Muscle layer of colon (tissue), 2 donors: ENCODE results near the gene WRNIP1.
A peak's percentile ranks its signal among the peaks of the same experiment; 100 is the strongest.

Source experiments
- H3K27ac ChIP-seq: one replicate; pipeline ENCODE4 v1.7.0; 2013; ENCODE audit warnings: low read depth, mild to moderate bottlenecking, low read length, moderate library complexity
- H3K27me3 ChIP-seq, 2 donors: one replicate each; pipeline ENCODE4 v1.7.0; 2013; ENCODE audit warnings: low read length in 2 of 2, mild to moderate bottlenecking in 2 of 2; ENCODE audit not compliant: insufficient read depth in 2 of 2, control insufficient read depth in 1 of 2
- H3K36me3 ChIP-seq: one replicate; pipeline ENCODE4 v1.7.0; 2013; ENCODE audit warnings: mild to moderate bottlenecking, low read length; ENCODE audit not compliant: insufficient read depth
- H3K4me1 ChIP-seq: one replicate; pipeline ENCODE4 v1.7.0; 2013; ENCODE audit warnings: mild to moderate bottlenecking, low read length; ENCODE audit not compliant: insufficient read depth
- H3K4me3 ChIP-seq, 2 donors: one replicate each; pipeline ENCODE4 v1.7.0; 2013; ENCODE audit warnings: low read length in 2 of 2, low read depth in 1 of 2, mild to moderate bottlenecking in 1 of 2, moderate library complexity in 1 of 2
- H3K9ac ChIP-seq: one replicate; pipeline ENCODE4 v1.7.0; 2013; ENCODE audit warnings: low read length
- H3K9me3 ChIP-seq: one replicate; pipeline ENCODE4 v1.7.0; 2013; ENCODE audit warnings: mild to moderate bottlenecking, low read length
- donor health status: abdominal sarcoma.
- donor health status: Adenocarcinoma of cecum.

WRNIP1 gene

GRCh38 chr6:2802521-2803060 is 37.4 kb downstream of the WRNIP1 start:
- Histone ChIP-seq H3K36me3 (no peaks in the 10 kb centered on the region), H3K4me1 (no peaks in the 10 kb centered on the region), H3K9me3 (no peaks in the 10 kb centered on the region), H3K27ac (no peak overlapping the region), H3K9ac (no peak overlapping the region), H3K4me3 (no peak overlapping the region), H3K27me3 (no peaks in the 10 kb centered on the region)

DNA sequence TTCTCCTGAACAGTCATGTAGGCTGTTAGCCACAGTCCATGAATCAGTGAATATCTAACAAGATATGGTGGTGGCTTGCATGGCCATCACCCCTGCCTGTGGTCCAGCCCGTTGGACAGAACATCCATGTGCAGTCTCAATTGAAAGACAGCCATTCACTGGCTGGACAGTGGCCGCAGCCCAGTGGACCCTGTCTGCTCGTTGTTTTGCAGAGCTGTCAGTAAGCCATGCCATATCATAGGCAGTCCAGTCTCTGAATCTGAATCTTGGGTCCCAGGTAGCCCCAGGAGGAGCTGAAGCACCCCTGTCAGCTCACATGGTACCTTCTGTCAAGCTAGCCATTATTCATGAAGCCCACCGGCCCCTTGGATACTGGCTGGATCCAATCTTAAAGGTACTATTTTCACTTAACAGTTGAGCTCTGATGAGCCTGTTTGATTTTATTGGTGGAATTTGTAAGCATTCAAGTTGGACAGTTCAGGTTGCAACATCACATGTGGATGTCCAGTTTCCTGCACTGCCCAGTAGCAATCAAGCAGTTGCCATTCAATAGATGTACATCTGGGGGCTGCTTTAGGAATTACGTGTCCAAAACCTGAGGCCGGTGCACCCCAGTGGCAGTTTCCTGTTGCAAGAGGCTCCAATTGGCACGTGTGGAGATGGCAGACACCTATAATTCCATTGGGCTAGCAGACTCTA is 38.7 kb downstream of the WRNIP1 start:
- no peak overlapping the region for H3K27ac ChIP-seq
- no peaks in the 10 kb centered on the region for H3K27me3 ChIP-seq
- no peak overlapping the region for H3K9ac ChIP-seq
- H3K4me3 ChIP-seq: no peak overlapping the region
- no peaks in the 10 kb centered on the region for H3K36me3 ChIP-seq
- no peaks in the 10 kb centered on the region for H3K9me3 ChIP-seq
- no peaks in the 10 kb centered on the region for H3K4me1 ChIP-seq

GRCh38 chr6:2804516-2804915 is 39.3 kb downstream of the WRNIP1 start:
- no peak overlapping the region for H3K4me3 ChIP-seq
- no peak overlapping the region for H3K9ac ChIP-seq
- H3K4me1 ChIP-seq: no peaks in the 10 kb centered on the region
- H3K36me3 ChIP-seq: no peaks in the 10 kb centered on the region
- no peak overlapping the region for H3K27ac ChIP-seq
- no peaks in the 10 kb centered on the region for H3K27me3 ChIP-seq
- H3K9me3 ChIP-seq: no peaks in the 10 kb centered on the region

DNA sequence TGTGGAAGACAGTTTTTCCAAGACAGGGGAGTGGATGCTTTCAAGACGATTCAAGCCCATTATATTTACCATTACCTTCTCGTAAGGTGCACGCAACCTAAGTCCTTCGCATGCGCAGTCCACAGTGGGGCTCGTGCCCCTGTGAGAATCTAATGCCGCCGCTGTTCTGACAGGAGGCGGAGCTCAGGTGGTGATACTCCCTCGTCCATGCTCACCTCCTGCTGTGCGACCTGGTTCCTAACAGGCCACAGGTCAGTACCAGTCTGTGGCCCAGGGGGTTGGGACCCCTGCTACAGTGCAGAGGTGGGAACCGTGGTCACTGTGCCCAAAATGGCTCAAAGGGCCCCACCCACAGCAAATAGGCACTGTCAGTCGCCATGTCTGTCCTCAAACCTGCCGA is 39.8 kb downstream of the WRNIP1 start:
- H3K4me3 ChIP-seq: no peak overlapping the region
- H3K36me3 ChIP-seq: no peaks in the 10 kb centered on the region
- H3K9me3 ChIP-seq: no peaks in the 10 kb centered on the region
- H3K27me3 ChIP-seq: no peaks in the 10 kb centered on the region
- no peak overlapping the region for H3K9ac ChIP-seq
- no peaks in the 10 kb centered on the region for H3K4me1 ChIP-seq
- H3K27ac ChIP-seq: no peak overlapping the region

- Histone ChIP-seq H3K27me3 (no peaks in the 10 kb centered on the region), H3K4me3 (no peak overlapping the region), H3K27ac (no peak overlapping the region), H3K36me3 (no peaks in the 10 kb centered on the region), H3K9ac (no peak overlapping the region), H3K4me1 (no peaks in the 10 kb centered on the region), H3K9me3 (no peaks in the 10 kb centered on the region)
Measured at GRCh38 chr6:2806644-2807043, 41.5 kb downstream of the WRNIP1 start.

GRCh38 chr6:2807342-2808090 is 42.3 kb downstream of the WRNIP1 start:
- H3K4me1 ChIP-seq: no peaks in the 10 kb centered on the region
- H3K27ac ChIP-seq: no peak overlapping the region
- no peaks in the 10 kb centered on the region for H3K27me3 ChIP-seq
- no peaks in the 10 kb centered on the region for H3K36me3 ChIP-seq
- H3K9ac ChIP-seq: no peak overlapping the region
- H3K4me3 ChIP-seq: no peak overlapping the region
- no peaks in the 10 kb centered on the region for H3K9me3 ChIP-seq

DNA sequence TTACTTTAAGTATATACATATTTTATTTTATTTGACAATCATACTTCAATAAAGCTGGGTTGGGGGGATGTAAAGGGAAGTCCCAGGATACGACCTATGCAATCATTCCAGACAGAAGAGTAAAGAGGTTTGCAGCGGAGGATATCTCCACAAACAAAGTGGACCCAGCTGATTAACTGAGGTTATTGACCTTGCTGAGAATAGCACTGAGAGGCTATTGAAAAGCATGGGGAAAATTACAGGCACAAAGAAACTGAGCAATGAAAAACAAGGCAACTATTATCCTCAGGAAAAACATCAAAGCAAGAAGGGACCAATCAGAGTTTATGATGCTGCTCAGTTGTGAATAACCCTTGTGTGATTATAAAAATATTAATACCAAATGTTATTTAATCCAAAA is 43.8 kb downstream of the WRNIP1 start:
- Histone ChIP-seq H3K9me3 (no peaks in the 10 kb centered on the region), H3K9ac (no peak overlapping the region), H3K27me3 (no peaks in the 10 kb centered on the region), H3K4me3 (no peak overlapping the region), H3K36me3 (no peaks in the 10 kb centered on the region), H3K27ac (no peak overlapping the region), H3K4me1 (no peaks in the 10 kb centered on the region)

DNA sequence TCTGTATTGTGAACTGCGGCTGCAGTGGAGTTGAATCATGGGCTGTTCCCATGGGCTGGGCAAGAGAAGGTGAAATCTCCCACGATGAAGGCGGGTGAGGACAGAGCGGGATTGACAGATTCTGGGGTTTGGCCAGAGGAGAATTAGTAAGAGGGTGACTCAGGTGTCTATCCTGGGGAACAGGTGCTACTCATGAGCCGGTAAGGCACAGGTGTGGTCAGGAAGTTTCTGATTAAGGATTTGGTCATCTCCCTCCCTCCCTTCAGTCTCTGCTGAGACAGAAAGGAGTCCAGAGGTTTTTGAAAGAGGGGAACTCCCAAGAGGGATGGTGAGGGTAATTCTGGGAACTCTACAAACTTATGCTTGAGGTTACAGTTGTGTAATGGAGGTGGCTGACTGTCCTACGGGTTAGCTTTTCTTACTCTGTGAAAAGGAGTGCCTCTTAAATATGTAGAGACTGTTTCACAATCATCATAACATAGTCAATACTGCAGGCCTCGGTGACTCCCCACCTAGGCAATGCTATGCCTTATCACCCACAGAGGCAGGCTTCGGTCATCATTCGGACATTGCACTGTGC is 45.0 kb downstream of the WRNIP1 start:
- no peaks in the 10 kb centered on the region for H3K27me3 ChIP-seq
- H3K36me3 ChIP-seq: no peaks in the 10 kb centered on the region
- H3K9me3 ChIP-seq: no peaks in the 10 kb centered on the region
- no peak overlapping the region for H3K9ac ChIP-seq
- no peak overlapping the region for H3K4me3 ChIP-seq
- no peaks in the 10 kb centered on the region for H3K4me1 ChIP-seq
- H3K27ac ChIP-seq: no peak overlapping the region

DNA sequence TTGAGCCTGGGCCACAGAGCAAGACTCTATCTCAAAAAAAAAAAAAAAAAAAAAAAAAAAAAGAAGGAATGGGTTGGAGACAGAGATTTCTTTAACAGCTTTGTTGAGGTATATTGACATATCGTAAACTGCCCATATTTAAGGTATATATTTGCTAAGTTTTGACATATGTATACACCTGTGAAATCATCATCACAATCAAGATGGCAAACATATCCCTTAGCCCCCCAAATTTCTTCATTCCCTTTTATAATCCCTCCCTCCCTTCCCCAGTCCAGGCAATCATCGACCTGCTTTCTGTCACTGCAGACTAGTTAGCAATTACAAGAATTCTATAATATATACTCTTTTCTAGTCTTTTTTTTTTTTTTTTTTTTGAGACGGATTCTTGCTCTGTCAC is 47.5 kb downstream of the WRNIP1 start:
- no peak overlapping the region for H3K27ac ChIP-seq
- no peaks in the 10 kb centered on the region for H3K36me3 ChIP-seq
- H3K4me3 ChIP-seq: no peak overlapping the region

GRCh38 chr6:2816158-2816557 is 51.0 kb downstream of the WRNIP1 start:
- H3K4me3 ChIP-seq: no peak overlapping the region
- H3K36me3 ChIP-seq: no peaks in the 10 kb centered on the region
- H3K9ac ChIP-seq: no peak overlapping the region
- H3K9me3 ChIP-seq: no peaks in the 10 kb centered on the region
- no peak overlapping the region for H3K27ac ChIP-seq
- no peaks in the 10 kb centered on the region for H3K27me3 ChIP-seq
- peaks cover 8% of the 10 kb centered on the region for H3K4me1 ChIP-seq

More for the DNA sequence above, 47.5 kb downstream of the WRNIP1 start:
- Histone ChIP-seq H3K9me3 (no peaks in the 10 kb centered on the region), H3K4me1 (peaks cover 3% of the 10 kb centered on the region), H3K27me3 (no peaks in the 10 kb centered on the region), H3K9ac (no peak overlapping the region)

DNA sequence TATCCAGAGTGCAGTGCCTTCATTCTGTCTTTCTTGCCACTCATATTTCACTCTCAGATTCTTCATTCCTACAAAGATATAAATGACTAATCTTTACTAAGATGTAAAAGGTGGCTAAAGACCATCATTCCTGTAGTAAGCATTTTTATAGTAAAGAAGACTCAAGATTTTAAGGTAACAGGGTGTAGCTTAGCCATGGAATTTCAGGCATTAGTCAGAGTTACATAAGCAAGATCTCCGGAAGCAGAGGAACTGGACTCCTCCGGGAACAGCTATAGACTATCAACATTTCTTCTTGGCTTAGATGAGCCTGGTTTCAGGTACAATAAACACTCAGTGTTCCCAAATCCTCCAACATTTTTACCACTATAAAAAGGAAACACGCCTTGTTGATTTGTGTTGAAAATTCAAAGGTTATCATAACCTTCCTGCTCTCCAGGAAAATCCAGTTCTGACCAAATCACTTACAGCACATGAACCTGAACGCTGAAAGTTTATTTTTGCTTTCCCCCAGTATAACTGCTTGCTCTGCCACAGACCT is 52.8 kb downstream of the WRNIP1 start:
- Histone ChIP-seq H3K9me3 (no peaks in the 10 kb centered on the region), H3K36me3 (no peaks in the 10 kb centered on the region), H3K27me3 (no peaks in the 10 kb centered on the region), H3K27ac (no peak overlapping the region), H3K4me3 (peak overlapping the region in 1 of 2 donors; percentile 12), H3K9ac (no peak overlapping the region), H3K4me1 (peaks cover 8% of the 10 kb centered on the region)
